Renal cortex interstitium (tissue), 11 donors: ENCODE results near the gene OPCML. TPM values are rescaled to one million over a fixed set of nuclear protein-coding genes. Genes with fewer than 3 reads are reported as not detected.

Experiments
- DNase-seq, 11 donors: peaks; one replicate each; pipeline ENCODE4 v3.0.0-alpha.2; 2013; ENCODE audit warnings: low read depth in 9 of 11, low spot score in 4 of 11; ENCODE audit errors: extremely low read depth in 1 of 11
- polyA plus RNA-seq, 3 donors: library from polyadenylated mRNA; unstranded; fragments of 120-200 nt; gene quantifications; one replicate each; pipeline ENCODE4 v1.2.1, GENCODE V29; 2013; ENCODE audit not compliant: insufficient read length in 3 of 3

Gene OPCML
- polyA plus RNA-seq, 3 donors = 13.2 to 15.8 (median 15.2) TPM

- peak in 5 of 11 donors; percentile 16 to 25 (median 18) for DNase-seq
Measured at GRCh38 chr11:133173810-133174412, 358.4 kb downstream of the OPCML start.

GRCh38 chr11:133172349-133172748 is 360.0 kb downstream of the OPCML start:
- no peak for DNase-seq

- no peak for DNase-seq
Measured at GRCh38 chr11:133171374-133171773, 360.9 kb downstream of the OPCML start.

DNA sequence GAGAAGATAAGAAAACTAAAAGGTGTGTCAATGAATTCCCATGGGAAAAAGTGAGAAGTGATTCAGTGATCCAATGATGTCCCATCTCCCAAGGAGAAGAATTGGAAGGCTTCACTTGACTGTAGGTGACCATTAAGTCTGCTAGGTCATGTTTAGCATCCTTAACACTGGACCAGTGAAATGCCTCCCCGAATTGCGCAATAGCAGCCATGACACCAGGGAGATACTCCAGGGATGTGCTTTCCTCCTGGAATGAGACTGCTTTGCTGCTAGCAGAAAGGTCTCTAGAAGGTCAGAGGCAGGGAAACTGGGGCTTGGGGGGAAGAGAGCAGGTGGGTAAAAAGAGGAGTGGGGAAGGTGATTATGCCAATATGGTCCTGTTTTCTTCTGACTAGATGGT is 364.3 kb downstream of the OPCML start:
- no peak for DNase-seq

GRCh38 chr11:133166662-133167061 is 365.6 kb downstream of the OPCML start:
- DNase-seq = no peak

DNA sequence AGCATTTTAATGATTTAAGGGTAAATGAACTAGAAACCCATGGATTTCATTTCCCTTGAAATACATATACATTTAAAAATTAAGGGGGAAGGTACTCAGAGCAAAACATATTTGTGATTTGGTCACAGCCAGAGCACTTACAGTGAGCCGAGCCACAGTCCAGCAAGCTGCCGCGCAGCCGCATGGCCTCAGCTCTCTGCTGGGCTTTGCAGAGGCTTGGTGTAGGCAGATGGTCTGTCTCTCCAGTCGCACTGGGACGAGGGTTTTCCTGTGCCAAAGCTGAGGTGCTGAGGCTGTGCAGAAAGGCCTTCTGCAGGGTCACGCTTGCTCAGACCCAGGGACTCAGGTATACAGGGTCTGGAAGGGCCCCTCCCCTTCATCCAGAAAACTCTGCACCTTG is 367.3 kb downstream of the OPCML start:
- peak in 2 of 11 donors; percentile 20 to 29 for DNase-seq

GRCh38 chr11:133163463-133164419 is 368.6 kb downstream of the OPCML start:
- peak in 7 of 11 donors; percentile 42 to 73 (median 53) for DNase-seq

DNA sequence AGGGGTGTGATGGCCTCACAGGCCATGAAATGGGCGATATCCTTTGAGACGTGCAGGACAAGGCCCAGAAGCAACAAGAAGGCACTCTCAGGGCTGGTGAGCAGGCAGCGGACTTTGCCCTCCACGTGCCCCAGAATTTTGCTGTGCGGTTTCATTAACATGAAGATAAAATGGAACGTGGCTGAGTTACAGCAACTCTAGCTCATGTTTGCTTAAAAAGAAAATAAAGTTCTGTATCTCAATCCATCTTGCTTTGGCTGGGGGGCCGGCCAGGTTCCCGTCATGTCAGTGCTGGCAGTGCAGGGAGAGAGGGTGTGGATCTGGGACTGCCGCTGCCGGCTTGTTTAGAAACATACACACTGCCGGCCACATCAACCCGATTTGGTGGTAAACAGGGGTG is 370.1 kb downstream of the OPCML start:
- DNase-seq = no peak

GRCh38 chr11:133160754-133161153 is 371.5 kb downstream of the OPCML start:
- no peak for DNase-seq

DNA sequence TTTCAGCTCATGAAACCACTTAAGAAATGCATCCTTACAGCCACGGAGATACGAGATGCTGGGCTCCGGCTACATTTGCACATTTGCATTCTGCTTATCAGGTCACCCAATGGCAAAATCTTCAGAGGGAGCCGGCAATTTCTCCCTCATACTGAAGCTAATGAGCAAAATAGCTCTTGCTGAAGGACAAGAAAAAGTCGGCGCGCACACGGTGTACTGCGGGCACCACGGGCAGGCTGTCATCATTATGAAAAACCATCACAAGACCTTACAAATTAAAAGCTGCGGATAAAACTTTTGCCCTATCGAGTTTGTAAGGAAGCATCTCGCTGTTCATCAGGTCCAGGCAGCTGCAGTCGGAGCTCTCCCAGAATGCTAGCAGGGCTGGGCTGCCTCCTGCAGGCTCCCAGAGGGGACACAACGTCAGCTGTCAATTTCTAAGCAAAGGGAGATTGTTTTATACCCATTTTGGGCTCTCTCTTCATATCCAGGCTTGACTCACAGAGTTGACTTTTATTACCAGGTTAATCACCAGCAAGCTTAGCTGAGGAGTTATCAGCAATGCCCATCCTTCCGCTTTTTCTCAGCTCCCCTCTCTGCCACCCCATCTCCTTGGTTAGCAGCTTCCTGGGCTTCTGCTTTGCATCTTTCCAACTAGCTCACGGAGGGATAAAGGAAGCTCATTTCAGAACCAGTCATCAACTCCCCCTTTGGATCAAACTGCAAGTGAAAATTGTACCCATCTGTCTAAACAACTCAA is 375.1 kb downstream of the OPCML start:
- no peak for DNase-seq

DNA sequence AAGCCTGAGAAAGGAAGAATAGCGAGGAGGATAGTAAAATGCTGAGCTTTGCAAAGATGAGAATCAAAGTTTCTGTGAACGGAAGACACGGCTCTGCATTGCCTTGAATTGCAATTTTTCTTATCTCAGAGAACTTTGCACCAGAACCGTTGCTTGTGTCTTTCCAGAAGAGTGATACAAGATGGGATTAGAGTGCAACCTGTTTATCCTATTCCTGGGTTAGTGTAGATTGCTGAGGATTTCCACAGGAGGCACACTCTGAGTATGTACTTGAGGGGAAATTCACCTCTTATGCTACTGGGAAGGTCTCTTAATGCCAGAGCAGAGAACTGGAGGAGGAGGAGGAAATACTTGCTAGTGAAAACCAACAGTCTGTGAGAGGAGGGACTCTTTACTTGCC is 377.5 kb downstream of the OPCML start:
- no peak for DNase-seq

DNA sequence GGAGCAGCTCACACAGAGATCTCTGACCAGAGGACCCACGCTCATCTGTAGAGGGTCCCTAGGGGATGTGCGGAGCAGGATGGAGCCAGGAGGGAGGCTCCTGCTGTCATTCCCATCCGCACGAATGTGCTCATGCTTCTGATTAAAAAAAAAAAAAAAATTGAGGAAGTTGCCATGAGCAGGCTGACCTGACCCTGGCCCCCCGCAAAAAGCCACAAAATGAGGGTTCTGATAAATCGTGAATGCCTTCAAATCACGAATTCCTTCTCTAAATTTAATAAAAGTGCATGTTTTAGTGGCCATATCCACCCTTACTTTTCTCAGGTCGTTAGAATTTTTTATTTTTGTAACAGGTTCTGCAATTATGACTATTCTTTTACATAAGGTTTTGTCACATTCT is 378.2 kb downstream of the OPCML start:
- no peak for DNase-seq

- DNase-seq = peak in 2 of 11 donors; percentile 20 to 25
Measured at GRCh38 chr11:133153031-133153430, 379.3 kb downstream of the OPCML start.

DNA sequence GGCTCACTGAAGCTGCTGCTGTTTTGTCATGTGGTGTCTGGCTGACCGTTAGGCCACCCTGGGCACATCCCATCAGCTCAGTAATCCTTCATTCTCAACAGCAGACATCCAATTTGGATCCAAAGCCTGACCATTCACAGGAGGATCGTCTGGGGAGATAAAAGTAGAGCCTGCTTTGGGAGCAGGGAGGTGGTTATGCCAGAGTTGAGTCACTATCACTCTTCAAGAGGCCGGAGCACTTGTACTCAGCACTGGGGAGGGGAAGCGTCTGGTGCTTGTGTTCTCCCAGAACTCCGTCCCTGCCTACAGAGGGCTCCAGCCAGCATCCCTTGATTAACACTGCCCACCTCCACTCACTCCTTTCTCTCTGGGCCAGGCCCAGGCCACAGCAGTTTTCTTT is 382.6 kb downstream of the OPCML start:
- DNase-seq = no peak

- DNase-seq = no peak
Measured at GRCh38 chr11:133147625-133148024, 384.7 kb downstream of the OPCML start.

GRCh38 chr11:133146697-133147306 is 385.5 kb downstream of the OPCML start:
- no peak for DNase-seq

GRCh38 chr11:133137939-133138338 is 394.4 kb downstream of the OPCML start:
- DNase-seq = no peak

DNA sequence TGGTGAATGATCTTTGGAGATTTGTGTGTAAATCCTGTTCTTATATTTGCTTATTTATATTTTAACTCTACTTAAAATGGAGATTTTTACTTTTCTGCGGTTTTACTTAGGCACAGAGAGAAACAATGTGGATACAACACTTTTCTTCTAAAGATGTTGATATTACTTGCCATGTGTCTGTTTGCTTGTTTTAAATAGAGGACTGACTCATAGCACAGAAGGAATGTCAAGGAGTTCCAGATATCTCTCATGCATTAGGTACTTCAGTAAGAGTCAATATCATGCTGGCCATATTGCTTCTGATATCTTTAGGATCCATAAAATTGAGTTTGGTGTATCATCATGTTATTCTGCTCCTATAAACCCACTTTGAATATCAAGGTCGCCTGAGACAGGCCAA is 395.0 kb downstream of the OPCML start:
- no peak for DNase-seq

GRCh38 chr11:133136376-133136775 is 395.9 kb downstream of the OPCML start:
- no peak for DNase-seq
